ENCODE results near the gene DHRS7B. TPM values are rescaled to one million over a fixed set of nuclear protein-coding genes. Genes with fewer than 3 reads are reported as not detected.
A peak's percentile ranks its signal among the peaks of the same experiment; 100 is the strongest.

DHRS7B gene
- total RNA-seq, 1 donor: 15.2 TPM

DNA sequence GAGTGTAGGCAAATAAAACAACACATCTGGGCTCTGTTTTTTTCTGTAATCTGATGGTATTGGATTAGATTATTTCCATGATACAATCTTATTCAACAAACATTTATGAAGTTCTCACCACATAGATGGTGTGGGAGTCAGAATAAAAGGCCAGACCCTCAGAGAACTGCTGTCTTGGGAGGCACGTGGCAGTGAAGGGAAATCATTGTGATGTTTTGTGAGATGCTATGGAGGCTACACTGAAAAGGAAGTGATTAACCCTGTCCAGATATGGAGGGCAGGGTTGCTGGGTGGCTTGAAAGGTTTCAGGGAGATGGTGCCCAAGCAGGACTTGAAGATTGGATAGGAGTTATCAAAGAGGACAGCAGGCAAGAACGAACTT, 35.6 kb downstream of the DHRS7B start:
- H3K4me1 ChIP-seq (ENCODE audit: insufficient read depth, low read length): peaks cover 38% of the 10 kb centered on the region
- no peaks in the 10 kb centered on the region for H3K36me3 ChIP-seq (ENCODE audit: insufficient read depth, low read length)
- DNase-seq (ENCODE audit: insufficient read length, low spot score, missing footprints): peak; percentile 44
- peaks cover 9% of the 10 kb centered on the region for H3K79me2 ChIP-seq (ENCODE audit: insufficient read depth, low read length)
- no peaks in the 10 kb centered on the region for H3K27me3 ChIP-seq (ENCODE audit: insufficient read depth, low read length)
- no peak overlapping the region for H2AFZ ChIP-seq (ENCODE audit: low read length)
- TF ChIP-seq CTCF (IDR thresholded peaks at IDR 0.05; ENCODE audit: extremely low read depth, low read depth, low read length): no peak
- peak overlapping the region; percentile 93 for H3K27ac ChIP-seq (ENCODE audit: low read depth, low read length)
- H3K4me3 ChIP-seq (ENCODE audit: insufficient read depth, low read length): peak overlapping the region; percentile 24
- no peaks in the 10 kb centered on the region for H3K9me3 ChIP-seq (ENCODE audit: low read depth, low read length)
- H4K20me1 ChIP-seq (ENCODE audit: insufficient read depth, low read length): no peaks in the 10 kb centered on the region
- peak overlapping the region; percentile 70 for H3K4me2 ChIP-seq (ENCODE audit: insufficient read depth, low read length)

GRCh38 chr17:21163101-21163500, 36.3 kb downstream of the DHRS7B start:
- no peak for DNase-seq (ENCODE audit: insufficient read length, low spot score, missing footprints)
- Histone ChIP-seq H3K4me2 (ENCODE audit: insufficient read depth, low read length) (no peak overlapping the region), H3K4me1 (ENCODE audit: insufficient read depth, low read length) (peaks cover 41% of the 10 kb centered on the region)

GRCh38 chr17:21164216-21164615, 37.5 kb downstream of the DHRS7B start:
- H3K27ac ChIP-seq (ENCODE audit: low read depth, low read length): peak overlapping the region; percentile 26
- H3K27me3 ChIP-seq (ENCODE audit: insufficient read depth, low read length): no peaks in the 10 kb centered on the region
- TF ChIP-seq CTCF (IDR thresholded peaks at IDR 0.05; ENCODE audit: extremely low read depth, low read depth, low read length): peak; percentile 31
- H2AFZ ChIP-seq (ENCODE audit: low read length): no peak overlapping the region
- peaks cover 14% of the 10 kb centered on the region for H3K79me2 ChIP-seq (ENCODE audit: insufficient read depth, low read length)
- no peaks in the 10 kb centered on the region for H3K36me3 ChIP-seq (ENCODE audit: insufficient read depth, low read length)
- no peaks in the 10 kb centered on the region for H4K20me1 ChIP-seq (ENCODE audit: insufficient read depth, low read length)
- H3K4me2 ChIP-seq (ENCODE audit: insufficient read depth, low read length): no peak overlapping the region
- H3K4me1 ChIP-seq (ENCODE audit: insufficient read depth, low read length): peaks cover 41% of the 10 kb centered on the region
- H3K9me3 ChIP-seq (ENCODE audit: low read depth, low read length): no peaks in the 10 kb centered on the region
- no peak for DNase-seq (ENCODE audit: insufficient read length, low spot score, missing footprints)
- H3K4me3 ChIP-seq (ENCODE audit: insufficient read depth, low read length): no peak overlapping the region

More at GRCh38 chr17:21163101-21163500, 36.3 kb downstream of the DHRS7B start:
- Histone ChIP-seq H4K20me1 (ENCODE audit: insufficient read depth, low read length) (no peaks in the 10 kb centered on the region), H3K27me3 (ENCODE audit: insufficient read depth, low read length) (no peaks in the 10 kb centered on the region), H3K27ac (ENCODE audit: low read depth, low read length) (peak overlapping the region; percentile 93), H3K4me3 (ENCODE audit: insufficient read depth, low read length) (no peak overlapping the region), H2AFZ (ENCODE audit: low read length) (no peak overlapping the region), H3K9me3 (ENCODE audit: low read depth, low read length) (no peaks in the 10 kb centered on the region), H3K79me2 (ENCODE audit: insufficient read depth, low read length) (peaks cover 9% of the 10 kb centered on the region), H3K36me3 (ENCODE audit: insufficient read depth, low read length) (no peaks in the 10 kb centered on the region)
- peak; percentile 17 for TF ChIP-seq CTCF (IDR thresholded peaks at IDR 0.05; ENCODE audit: extremely low read depth, low read depth, low read length)

GRCh38 chr17:21164620-21165019, 37.9 kb downstream of the DHRS7B start:
- no peak for DNase-seq (ENCODE audit: insufficient read length, low spot score, missing footprints)

More at GRCh38 chr17:21164620-21165019, 37.9 kb downstream of the DHRS7B start:
- no peaks in the 10 kb centered on the region for H4K20me1 ChIP-seq (ENCODE audit: insufficient read depth, low read length)
- H3K36me3 ChIP-seq (ENCODE audit: insufficient read depth, low read length): no peaks in the 10 kb centered on the region
- H3K9me3 ChIP-seq (ENCODE audit: low read depth, low read length): no peaks in the 10 kb centered on the region
- no peak overlapping the region for H2AFZ ChIP-seq (ENCODE audit: low read length)
- peak overlapping the region; percentile 26 for H3K27ac ChIP-seq (ENCODE audit: low read depth, low read length)
- peaks cover 41% of the 10 kb centered on the region for H3K4me1 ChIP-seq (ENCODE audit: insufficient read depth, low read length)
- no peak for TF ChIP-seq CTCF (IDR thresholded peaks at IDR 0.05; ENCODE audit: extremely low read depth, low read depth, low read length)
- H3K79me2 ChIP-seq (ENCODE audit: insufficient read depth, low read length): peaks cover 17% of the 10 kb centered on the region
- no peak overlapping the region for H3K4me3 ChIP-seq (ENCODE audit: insufficient read depth, low read length)
- H3K27me3 ChIP-seq (ENCODE audit: insufficient read depth, low read length): no peaks in the 10 kb centered on the region
- H3K4me2 ChIP-seq (ENCODE audit: insufficient read depth, low read length): no peak overlapping the region
